ENCODE results near the gene PTGR3.

The PTGR3 gene

GRCh38 chr18:75209129-75209950 is at the start of gene PTGR3:
TSS of gene PTGR3 (minus strand) at chr18:75209139. CDS start at chr18:75209058, 81 bp downstream.
- ChIA-PET CTCF (no interaction called here), POLR2A (ENCODE audit: low non-redundant PET) (interaction anchor here (0.6 kb wide), 2 partner anchors 36 to 520 kb away, joined by 5 read pairs; no protein-coding TSS in a partner anchor)
- H3K27ac ChIP-seq, result peak within 1 kb of the TSS; percentile 100
- DNase-seq (ENCODE audit: low spot score), result peak; percentile 83
- TF ChIP-seq CTCF (conservative IDR thresholded peaks at IDR 0.05; ENCODE audit: low read depth), result no peak

- TF ChIP-seq CTCF (conservative IDR thresholded peaks at IDR 0.05; ENCODE audit: low read depth), result no peak
- H3K27ac ChIP-seq, result no peak overlapping the region
- DNase-seq (ENCODE audit: low spot score), result no peak
- ChIA-PET POLR2A (ENCODE audit: low non-redundant PET) (no interaction called here), CTCF (no interaction called here)
Measured at GRCh38 chr18:75257605-75258004, 48.7 kb upstream of the PTGR3 start.

- H3K27ac ChIP-seq, result no peak overlapping the region
- ChIA-PET POLR2A (ENCODE audit: low non-redundant PET) (no interaction called here), CTCF (interaction anchor here (0.7 kb wide), 1 partner anchor 9 kb away, joined by 3 read pairs; no protein-coding TSS in a partner anchor)
- DNase-seq (ENCODE audit: low spot score), result no peak
- TF ChIP-seq CTCF (conservative IDR thresholded peaks at IDR 0.05; ENCODE audit: low read depth), result no peak
Measured at GRCh38 chr18:75256376-75256775, 47.4 kb upstream of the PTGR3 start.

- no peak for DNase-seq (ENCODE audit: low spot score)
- POLR2A ChIA-PET (ENCODE audit: low non-redundant PET), result no interaction called here
- no peak overlapping the region for H3K27ac ChIP-seq
- CTCF ChIA-PET, result no interaction called here
- no peak for TF ChIP-seq CTCF (conservative IDR thresholded peaks at IDR 0.05; ENCODE audit: low read depth)
Measured at GRCh38 chr18:75255094-75255493, 46.2 kb upstream of the PTGR3 start.

- no peak for TF ChIP-seq CTCF (conservative IDR thresholded peaks at IDR 0.05; ENCODE audit: low read depth)
- no peak for DNase-seq (ENCODE audit: low spot score)
- no peak overlapping the region for H3K27ac ChIP-seq
- CTCF ChIA-PET, result no interaction called here
- POLR2A ChIA-PET (ENCODE audit: low non-redundant PET), result no interaction called here
Measured at GRCh38 chr18:75253784-75254183, 44.8 kb upstream of the PTGR3 start.

GRCh38 chr18:75253043-75253442 is 44.1 kb upstream of the PTGR3 start:
- no peak for TF ChIP-seq CTCF (conservative IDR thresholded peaks at IDR 0.05; ENCODE audit: low read depth)
- no peak overlapping the region for H3K27ac ChIP-seq
- DNase-seq (ENCODE audit: low spot score), result no peak
- ChIA-PET POLR2A (ENCODE audit: low non-redundant PET) (no interaction called here), CTCF (no interaction called here)

All from RWPE1 (cell line).